Small intestine (tissue), 7 donors: ENCODE data around the gene ZNF653. TPM values are rescaled to one million over a fixed set of nuclear protein-coding genes. Genes with fewer than 3 reads are reported as not detected.

Experiments
- DNase-seq, 2 donors: peaks; one replicate each; pipeline versions ENCODE4 v3.0.0 to v3.0.0-alpha.2; 2013
- FAIRE-seq: peaks from 2 replicates; lab custom pipeline; 2012; peaks lifted over from hg19 to GRCh38; lab: Jason Lieb, UNC
- H3K27ac ChIP-seq, 3 donors: one replicate each; pipeline ENCODE4 v1.5.1; 2013; ENCODE audit warnings: low read length in 2 of 3, mild to moderate bottlenecking in 2 of 3, control low read depth in 1 of 3, inconsistent platforms in 1 of 3, low read depth in 1 of 3, moderate library complexity in 1 of 3
- H3K27me3 ChIP-seq, 3 donors: one replicate each; pipeline ENCODE4 v1.6.1; 2013; ENCODE audit warnings: low read length in 3 of 3, inconsistent platforms in 1 of 3; ENCODE audit not compliant: control insufficient read depth in 3 of 3, insufficient read depth in 3 of 3
- H3K36me3 ChIP-seq, 3 donors: one replicate each; pipeline ENCODE4 v1.6.1; 2013; ENCODE audit warnings: low read length in 3 of 3, inconsistent platforms in 1 of 3, low read depth in 1 of 3, mild to moderate bottlenecking in 1 of 3, moderate library complexity in 1 of 3; ENCODE audit not compliant: control insufficient read depth in 3 of 3, insufficient read depth in 2 of 3
- H3K4me1 ChIP-seq, 3 donors: one replicate each; pipeline ENCODE4 v1.6.1; 2013; ENCODE audit warnings: low read length in 2 of 3, inconsistent platforms in 1 of 3, low read depth in 1 of 3, mild to moderate bottlenecking in 1 of 3, moderate library complexity in 1 of 3; ENCODE audit not compliant: control insufficient read depth in 3 of 3, insufficient read depth in 2 of 3
- H3K4me3 ChIP-seq, 3 donors: one replicate each; pipeline ENCODE4 v1.5.1; 2013; ENCODE audit warnings: low read length in 3 of 3, control low read depth in 1 of 3, inconsistent platforms in 1 of 3, low read depth in 1 of 3, mild to moderate bottlenecking in 1 of 3, moderate library complexity in 1 of 3
- H3K9me3 ChIP-seq, 2 donors: one replicate each; pipeline ENCODE4 v1.6.1; 2013; ENCODE audit warnings: low read depth in 1 of 2, low read length in 1 of 2; ENCODE audit not compliant: control insufficient read depth in 2 of 2, insufficient read depth in 1 of 2
- WGBS, 3 donors: extraction: QIAGEN DNeasy Blood & Tissue Kit; methylation state at CpG; one replicate each; pipeline ENCODE4 v1.1.7; 2013; 5-methylcytosine and 5-hydroxymethylcytosine counted together
- polyA plus RNA-seq, 4 donors: library from polyadenylated mRNA; stranded (reverse) in 3 of 4; unstranded in 1 of 4; fragments of 200-250 nt in 3 of 4; fragments of 120-200 nt in 1 of 4; gene quantifications; one replicate each; pipeline versions ENCODE4 v1.2.1 to v1.2.3, GENCODE V29; 2013
- donor health status: healthy with polysubstance abuse.
- donor health status: control.
- donor health status: control.
- donor health status: Bipolar disorder and iron deficiency.
- donor health status: healthy.

ZNF653 gene
- polyA plus RNA-seq, 4 donors, result 7.5 to 25.1 (median 10.4) TPM

GRCh38 chr19:11506101-11506555 lies 489 bp upstream of the ZNF653 start:
- Histone ChIP-seq H3K9me3 (no peaks in the 10 kb centered on the region), H3K4me1 (peaks cover 0 to 5% (median 0%) of the 10 kb centered on the region in 3 donors), H3K4me3 (peak overlapping the region; percentile 68 to 88 (median 80)), H3K27ac (peak overlapping the region; percentile 61 to 82 (median 66)), H3K27me3 (no peaks in the 10 kb centered on the region), H3K36me3 (peaks cover 3 to 48% (median 4%) of the 10 kb centered on the region in 3 donors)
- FAIRE-seq (no peak), DNase-seq (no peak)
- WGBS, 3 donors, result 24 to 35% (median 31%) methylated on average over 16 to 20 of the region's 20 CpGs

DNA sequence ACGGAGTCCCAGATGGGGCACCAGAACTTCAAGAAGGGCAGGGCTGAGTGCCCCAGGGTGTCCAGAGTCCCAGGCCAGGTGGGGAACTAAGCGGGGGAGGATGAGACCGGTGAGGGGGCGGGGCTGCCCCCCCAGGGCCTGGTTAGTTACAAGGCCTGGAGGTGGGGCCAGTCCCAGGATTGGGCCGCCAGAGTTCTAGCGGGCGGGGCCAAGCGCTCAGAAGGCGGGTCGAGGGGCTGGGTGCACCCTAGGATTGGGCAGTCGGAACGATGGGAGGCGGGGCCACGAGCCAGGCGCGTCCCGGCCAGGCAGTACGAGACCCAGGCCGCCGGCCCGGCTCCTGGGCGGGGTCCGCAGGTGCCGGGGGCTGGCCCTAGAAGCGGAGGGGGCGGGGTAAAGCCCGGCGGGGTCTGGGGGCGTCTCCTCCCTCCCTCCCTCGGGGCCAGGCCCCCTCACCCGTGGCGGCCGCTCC lies 571 bp downstream of the ZNF653 start:
- 0 to 1% (median 1%) methylated on average over 12 to 33 of the region's 33 CpGs for WGBS, 3 donors
- no peaks in the 10 kb centered on the region for H3K27me3 ChIP-seq
- H3K27ac ChIP-seq, result peak overlapping the region; percentile 80 to 97 (median 82)
- H3K4me3 ChIP-seq, result peak overlapping the region; percentile 68 to 88 (median 80)
- FAIRE-seq (no peak), DNase-seq (peak; percentile 97 to 98)
- H3K4me1 ChIP-seq, result peaks cover 0 to 5% (median 0%) of the 10 kb centered on the region in 3 donors
- no peaks in the 10 kb centered on the region for H3K9me3 ChIP-seq
- peaks cover 0 to 46% (median 3%) of the 10 kb centered on the region in 3 donors for H3K36me3 ChIP-seq

DNA sequence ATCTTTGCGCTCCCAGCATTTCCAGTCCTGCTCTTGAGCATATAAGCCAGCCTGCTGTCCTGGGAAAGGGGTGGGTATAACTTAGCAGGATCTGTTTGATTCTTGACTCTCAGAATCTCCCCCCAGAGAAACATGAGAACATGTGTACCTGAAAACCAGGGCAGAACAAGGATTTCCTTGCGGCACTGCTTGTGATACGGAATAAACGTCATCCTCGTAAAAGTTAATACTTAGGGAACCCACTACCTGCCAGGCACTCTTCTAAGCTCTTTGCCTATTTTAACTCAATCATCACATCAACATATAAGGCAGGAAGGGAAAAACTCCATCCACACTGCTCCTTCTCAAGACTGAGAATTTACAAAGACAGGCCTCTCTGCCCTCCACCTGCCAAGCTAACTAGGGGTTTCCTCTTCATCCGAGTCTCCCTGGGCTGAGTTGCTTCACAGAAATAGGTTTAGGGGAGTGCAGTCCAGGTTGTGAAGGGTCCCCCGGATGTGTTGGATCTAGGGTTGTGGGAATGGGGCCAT lies 1.1 kb downstream of the ZNF653 start:
- 39 to 58% (median 46%) methylated on average over 7 of the region's 7 CpGs for WGBS, 3 donors
- no peak for FAIRE-seq
- H3K4me3 ChIP-seq, result peak overlapping the region; percentile 68 to 88 (median 80)

GRCh38 chr19:11499890-11500420 lies 5.7 kb downstream of the ZNF653 start:
- 61 to 73% (median 64%) methylated on average over 7 of the region's 7 CpGs for WGBS, 3 donors
- no peak for DNase-seq

More for the DNA sequence above, 1.1 kb downstream of the ZNF653 start:
- no peaks in the 10 kb centered on the region for H3K9me3 ChIP-seq
- peaks cover 0 to 46% (median 3%) of the 10 kb centered on the region in 3 donors for H3K36me3 ChIP-seq
- H3K27me3 ChIP-seq, result no peaks in the 10 kb centered on the region
- no peak for DNase-seq
- H3K27ac ChIP-seq, result peak overlapping the region; percentile 56 to 97 (median 82)
- H3K4me1 ChIP-seq, result peaks cover 0 to 5% (median 0%) of the 10 kb centered on the region in 3 donors

DNA sequence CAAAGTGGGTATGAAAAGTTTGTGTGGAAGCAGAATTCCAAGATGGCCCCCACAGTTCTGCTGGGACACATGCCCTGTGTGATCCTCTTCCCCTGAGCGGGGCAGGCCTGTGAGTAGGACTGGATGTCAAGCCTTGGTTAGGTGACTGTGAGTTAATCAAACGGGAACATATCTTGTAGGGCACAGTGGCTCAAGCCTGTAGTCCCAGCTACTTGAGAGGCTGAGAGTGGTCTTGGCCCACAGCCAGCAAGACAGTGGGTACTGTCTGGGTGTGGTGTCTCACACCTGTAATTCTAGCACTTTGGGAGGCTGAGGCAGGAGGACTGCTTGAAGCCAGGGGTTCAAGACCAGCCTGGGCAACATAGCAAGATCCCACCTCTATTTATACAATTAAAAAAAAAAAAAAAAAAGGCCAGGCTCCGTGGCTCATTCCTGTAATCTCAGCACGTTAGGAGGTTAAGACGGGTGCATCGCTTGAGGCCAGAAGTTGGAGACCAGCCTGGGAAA lies 6.4 kb downstream of the ZNF653 start:
- peaks cover 2 to 80% (median 3%) of the 10 kb centered on the region in 3 donors for H3K36me3 ChIP-seq
- H3K4me3 ChIP-seq, result no peak overlapping the region
- no peak overlapping the region for H3K27ac ChIP-seq
- DNase-seq, result no peak
- H3K27me3 ChIP-seq, result no peaks in the 10 kb centered on the region
- no peak for FAIRE-seq
- 84 to 91% (median 85%) methylated on average over 6 of the region's 6 CpGs for WGBS, 3 donors
- no peaks in the 10 kb centered on the region for H3K4me1 ChIP-seq
- no peaks in the 10 kb centered on the region for H3K9me3 ChIP-seq

More at GRCh38 chr19:11499890-11500420, 5.7 kb downstream of the ZNF653 start:
- H3K27ac ChIP-seq, result no peak overlapping the region
- H3K4me3 ChIP-seq, result no peak overlapping the region
- no peak for FAIRE-seq
- H3K4me1 ChIP-seq, result no peaks in the 10 kb centered on the region
- no peaks in the 10 kb centered on the region for H3K27me3 ChIP-seq
- no peaks in the 10 kb centered on the region for H3K9me3 ChIP-seq
- H3K36me3 ChIP-seq, result peaks cover 2 to 74% (median 3%) of the 10 kb centered on the region in 3 donors

DNA sequence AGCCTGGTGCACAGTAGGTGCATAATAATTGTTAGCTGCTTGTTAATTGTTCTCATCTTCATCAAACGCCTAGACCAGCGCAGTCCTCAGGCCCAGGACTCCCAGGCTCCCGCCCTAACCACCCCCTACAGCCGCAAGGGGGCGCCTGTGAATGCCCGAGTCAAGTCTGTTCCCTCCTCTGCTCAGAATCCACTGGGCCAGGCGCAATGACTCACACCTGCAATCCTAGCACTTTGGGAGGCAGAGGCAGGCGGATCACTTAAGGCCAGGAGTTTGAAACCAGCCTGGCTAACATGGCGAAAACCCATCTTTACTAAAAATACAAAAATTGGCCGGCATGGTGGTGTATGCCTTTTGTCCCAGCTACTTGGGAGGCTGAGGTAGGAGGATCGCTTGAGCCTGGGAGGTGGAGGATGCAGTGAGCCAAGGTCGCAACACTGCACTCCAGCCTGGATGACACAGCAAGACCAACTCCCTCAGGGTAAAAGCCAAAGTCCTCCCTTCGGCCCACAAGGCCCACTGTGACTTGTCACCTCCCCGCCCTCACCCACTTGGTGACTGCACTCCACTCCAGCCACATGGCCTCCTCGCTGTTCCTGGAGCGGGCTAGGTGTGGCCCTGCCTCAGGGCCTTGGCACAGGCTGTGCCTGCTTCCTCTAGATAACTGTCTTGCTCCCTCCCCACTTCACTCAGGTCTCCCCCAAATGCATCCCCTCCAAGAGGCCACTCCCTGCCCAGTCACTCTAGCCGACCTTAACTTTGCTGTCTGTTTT lies 9.1 kb downstream of the ZNF653 start:
- Histone ChIP-seq H3K9me3 (no peaks in the 10 kb centered on the region), H3K4me3 (no peak overlapping the region), H3K36me3 (peaks cover 0 to 87% (median 2%) of the 10 kb centered on the region in 3 donors), H3K4me1 (no peaks in the 10 kb centered on the region), H3K27ac (peak overlapping the region in 1 of 3 donors; percentile 9), H3K27me3 (no peaks in the 10 kb centered on the region)
- WGBS, 3 donors, result 64 to 71% (median 71%) methylated on average over 17 of the region's 17 CpGs
- DNase-seq (peak; percentile 60 to 69), FAIRE-seq (no peak)

DNA sequence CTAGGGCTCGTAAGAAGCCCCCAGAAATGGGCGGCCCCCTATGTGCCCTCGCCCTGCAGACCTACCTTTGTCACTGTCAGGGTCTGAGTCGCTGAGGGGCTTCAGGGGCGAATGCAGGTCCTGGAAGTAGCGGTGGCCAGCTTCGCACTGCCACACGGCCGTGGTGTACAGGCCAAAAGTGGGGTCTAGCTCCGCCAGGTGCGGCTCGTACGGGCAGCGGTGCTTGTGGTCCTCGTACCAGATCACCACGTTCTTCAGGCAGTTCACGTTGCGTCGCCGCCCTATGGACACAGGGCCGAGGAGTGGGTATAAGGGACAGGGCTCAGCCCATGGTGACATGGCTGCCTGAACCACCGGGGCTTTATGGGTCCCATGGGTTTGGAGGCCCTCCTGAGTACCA lies 9.8 kb downstream of the ZNF653 start:
- Histone ChIP-seq H3K27me3 (no peaks in the 10 kb centered on the region), H3K4me3 (no peak overlapping the region), H3K36me3 (peaks cover 0 to 85% (median 2%) of the 10 kb centered on the region in 3 donors), H3K27ac (no peak overlapping the region), H3K4me1 (peaks cover 0 to 6% (median 0%) of the 10 kb centered on the region in 3 donors), H3K9me3 (no peaks in the 10 kb centered on the region)
- no peak for FAIRE-seq
- DNase-seq, result no peak
- WGBS, 3 donors, result 96% methylated on average over 22 of the region's 22 CpGs

GRCh38 chr19:11495481-11495880 lies 10.2 kb downstream of the ZNF653 start:
- DNase-seq (no peak), FAIRE-seq (no peak)
- H3K27ac ChIP-seq, result no peak overlapping the region
- H3K9me3 ChIP-seq, result no peaks in the 10 kb centered on the region
- no peaks in the 10 kb centered on the region for H3K27me3 ChIP-seq
- WGBS, 3 donors, result 85 to 99% (median 94%) methylated on average over 10 of the region's 10 CpGs
- peaks cover 0 to 83% (median 2%) of the 10 kb centered on the region in 3 donors for H3K36me3 ChIP-seq
- no peak overlapping the region for H3K4me3 ChIP-seq
- H3K4me1 ChIP-seq, result peaks cover 0 to 9% (median 0%) of the 10 kb centered on the region in 3 donors
